K562 (cell line): ENCODE results near the gene SIDT1. TPM values are rescaled to one million over a fixed set of nuclear protein-coding genes. Genes with fewer than 3 reads are reported as not detected.

ENCODE experiments used
- ATAC-seq: fragments of 200-7000 bp; cut with Tn5 transposase; 3 replicates; pipeline ENCODE4 v1.9.1; 2020; ENCODE audit warnings: moderate library complexity
- BruUV-seq: library from RNA; stranded (reverse); fragments of 400-500 nt; replicated peaks from 2 replicates; lab custom pipeline; 2021; lab: Mats Ljungman, UMichigan
- CTCF ChIA-PET: fragments of 300-600 bp; formaldehyde crosslinking; extraction: SDS; loops from one replicate; lab custom pipeline; 2021; ENCODE audit warnings: low intra/inter-chr PET ratio; lab: Yijun Ruan, JAX
- POLR2A ChIA-PET: fragments of 300-600, 350-650 bp; sonication (Branson Sonifier 250); formaldehyde crosslinking; extraction: SDS; loops from one replicate; lab custom pipeline; 2021; ENCODE audit warnings: antibody characterized with exemption, inconsistent platforms; lab: Yijun Ruan, JAX
- DNase-seq, 4 experiments: peaks; one replicate each; pipeline versions ENCODE4 v3.0.0 to v3.0.0-alpha.2; 2011 to 2018; ENCODE audit warnings: low spot score in 3 of 4, mixed read lengths in 3 of 4; ENCODE audit errors: extremely low read depth in 1 of 4
- FAIRE-seq: peaks from 2 replicates; lab custom pipeline; 2011; peaks lifted over from hg19 to GRCh38; lab: Jason Lieb, UNC
- H2AFZ ChIP-seq: 2 replicates; pipeline ENCODE4 v1.6.0; 2011; ENCODE audit warnings: low read depth, low read length, control low read depth, inconsistent platforms
- H3K27ac ChIP-seq: fragments of 200-600 bp; 3 replicates; pipeline ENCODE4 v1.8.0; 2011; ENCODE audit warnings: low read depth, mild to moderate bottlenecking, control low read depth, inconsistent platforms, low read length, moderate library complexity, mixed read lengths; ENCODE audit errors: extremely low read depth
- H3K27me3 ChIP-seq, 2 experiments: fragments of 300-600 bp in 1 of 2; 2 replicates in 1 of 2; 3 replicates in 1 of 2; pipeline versions ENCODE4 v1.6.0 to v1.8.0; 2011; ENCODE audit warnings: inconsistent platforms in 2 of 2, low read length in 2 of 2, mild to moderate bottlenecking in 1 of 2, mixed read lengths in 1 of 2, moderate library complexity in 1 of 2; ENCODE audit not compliant: control insufficient read depth in 2 of 2, insufficient read depth in 2 of 2
- H3K36me3 ChIP-seq: fragments of 300-600 bp; 3 replicates; pipeline ENCODE4 v1.8.0; 2011; ENCODE audit warnings: mild to moderate bottlenecking, low read length, inconsistent platforms; ENCODE audit not compliant: control insufficient read depth, insufficient read depth
- H3K4me1 ChIP-seq, 2 experiments: fragments of 200-600 bp in 1 of 2; replicated peaks in 1 of 2; 2 replicates in 1 of 2; 3 replicates in 1 of 2; pipeline versions ENCODE4 v1.5.1 to v1.8.0; 2011; ENCODE audit warnings: inconsistent platforms in 2 of 2, low read length in 2 of 2, mild to moderate bottlenecking in 1 of 2, mixed read lengths in 1 of 2, moderate library complexity in 1 of 2; ENCODE audit not compliant: control insufficient read depth in 2 of 2, insufficient read depth in 2 of 2
- H3K4me2 ChIP-seq: 2 replicates; pipeline ENCODE4 v1.6.1; 2011; ENCODE audit warnings: low read length, control low read depth, inconsistent platforms, mixed read lengths; ENCODE audit not compliant: insufficient read depth
- H3K4me3 ChIP-seq: fragments of 200-600 bp; sonication (generic), shearing (Covaris generic); 2 replicates; pipeline ENCODE4 v1.5.1; 2016; ENCODE audit warnings: control low read depth, inconsistent platforms
- H3K79me2 ChIP-seq: fragments of 200-600 bp; 3 replicates; pipeline ENCODE4 v1.8.0; 2011; ENCODE audit warnings: low read length, inconsistent platforms; ENCODE audit not compliant: control insufficient read depth, insufficient read depth
- H3K9ac ChIP-seq, 2 experiments: 2 replicates each; pipeline versions ENCODE4 v1.6.0 to v1.6.1; 2011; ENCODE audit warnings: low read depth in 2 of 2, low read length in 2 of 2, control low read depth in 1 of 2, inconsistent platforms in 1 of 2, mild to moderate bottlenecking in 1 of 2, mixed read lengths in 1 of 2; ENCODE audit not compliant: insufficient read depth in 1 of 2
- H3K9me1 ChIP-seq: one replicate; pipeline ENCODE4 v1.6.0; 2011; ENCODE audit warnings: inconsistent platforms, mild to moderate bottlenecking, low read length, moderate library complexity; ENCODE audit not compliant: control insufficient read depth, insufficient read depth
- H3K9me3 ChIP-seq: replicated peaks from 2 replicates; pipeline ENCODE4 v1.5.1; 2011; ENCODE audit warnings: low read depth, low read length, inconsistent platforms; ENCODE audit not compliant: control insufficient read depth, insufficient read depth
- H4K20me1 ChIP-seq: replicated peaks from 2 replicates; pipeline ENCODE4 v1.6.1; 2011; ENCODE audit warnings: low read length, inconsistent platforms, mixed read lengths; ENCODE audit not compliant: control insufficient read depth, insufficient read depth
- CBFA2T3 ChIP-seq: fragments of 450-650 bp; IDR thresholded peaks from 2 replicates; pipeline ENCODE4 v1.6.1; 2017
- CHD1 ChIP-seq: fragments of 200-600 bp; sonication (generic); IDR thresholded peaks from one replicate; pipeline ENCODE4 v1.6.1; 2012; ENCODE audit warnings: mild to moderate bottlenecking, moderate library complexity, low read length, inconsistent platforms
- TRIM24 ChIP-seq, 2 experiments: fragments of 450-650 bp; IDR thresholded peaks; 2 replicates each; pipeline ENCODE4 v1.6.1; 2016
- ZFP1 ChIP-seq: fragments of 450-650 bp; formaldehyde crosslinking; IDR thresholded peaks from 2 replicates; pipeline ENCODE4 v1.4.0; 2020; ENCODE audit warnings: mild to moderate bottlenecking, mixed read lengths
- ZFP30 ChIP-seq: fragments of 250-450 bp; sonication (Bioruptor Pico); IDR thresholded peaks from 2 replicates; pipeline ENCODE4 v1.8.0; 2022; ENCODE audit warnings: moderate library complexity, mild to moderate bottlenecking, inconsistent platforms, borderline replicate concordance
- ZNF146 ChIP-seq: IDR thresholded peaks from one replicate; pipeline ENCODE4 v1.6.1; 2018; ENCODE audit warnings: missing compliant biosample characterization; ENCODE audit not compliant: unreplicated experiment
- ZNF384 ChIP-seq: IDR thresholded peaks from 2 replicates; pipeline ENCODE4 v1.6.1; 2012; ENCODE audit warnings: low read depth, low read length, improper control_type of control experiment
- WGBS: fragments of 100-300 bp; shearing (Covaris generic); methylation state at CpG from one replicate; pipeline ENCODE4 v1.1.6; 2016; ENCODE audit warnings: low coverage, mixed read lengths; ENCODE audit not compliant: insufficient coverage; ENCODE audit errors: missing lambda C conversion rate; 5-methylcytosine and 5-hydroxymethylcytosine counted together
- in situ Hi-C: fragments of 300-500 bp; cut with MboI; formaldehyde crosslinking; loops from 4 replicates; pipeline ENCODE4 v1.15.0; 2018; ENCODE audit warnings: inconsistent platforms, mixed read lengths
- intact Hi-C: fragments of 100-400 bp; cut with micrococcal nuclease; formaldehyde crosslinking; loops from 2 replicates; pipeline ENCODE4 v1.14.2; 2022
- polyA plus RNA-seq, 8 experiments: library from polyadenylated mRNA; depleted of rRNA in 4 of 8; stranded (reverse) in 5 of 8; unstranded in 3 of 8; fragments of >200 nt; fragmentation: Nextera tagmentation in 2 of 8; fragmentation: Illumina TruSeq in 1 of 8; extraction: Ambion mirVana in 2 of 8; extraction: Trizol in 1 of 8; gene quantifications; 2 replicates each; pipeline versions ENCODE4 v1.2.1 to v1.2.3, GENCODE V29; 2011 to 2014; ENCODE audit warnings: inconsistent platforms in 1 of 8, missing spikeins in 1 of 8
- total RNA-seq, 7 experiments: library from RNA; depleted of rRNA in 6 of 7; stranded (reverse); fragments of >200 nt in 6 of 7; fragmentation: Illumina TruSeq in 2 of 7; extraction: Trizol in 2 of 7; gene quantifications; 2 replicates each; pipeline versions ENCODE4 v1.2.1 to v1.2.3, GENCODE V29; 2011 to 2021; ENCODE audit warnings: low replicate concordance in 1 of 7
- TF ChIP-seq, protein P1 (sequence below): fragments of 450-650 bp; formaldehyde crosslinking; IDR thresholded peaks from 2 replicates; pipeline ENCODE4 v1.4.0; 2020; ENCODE audit warnings: mild to moderate bottlenecking, moderate library complexity

The SIDT1 gene
- total and polyA plus RNA-seq, 9 of the 15 experiments (the other 6 are each of a cell fraction or from before 2014, with no cell fraction given): not detected

- TF ChIP-seq, protein P1, sequence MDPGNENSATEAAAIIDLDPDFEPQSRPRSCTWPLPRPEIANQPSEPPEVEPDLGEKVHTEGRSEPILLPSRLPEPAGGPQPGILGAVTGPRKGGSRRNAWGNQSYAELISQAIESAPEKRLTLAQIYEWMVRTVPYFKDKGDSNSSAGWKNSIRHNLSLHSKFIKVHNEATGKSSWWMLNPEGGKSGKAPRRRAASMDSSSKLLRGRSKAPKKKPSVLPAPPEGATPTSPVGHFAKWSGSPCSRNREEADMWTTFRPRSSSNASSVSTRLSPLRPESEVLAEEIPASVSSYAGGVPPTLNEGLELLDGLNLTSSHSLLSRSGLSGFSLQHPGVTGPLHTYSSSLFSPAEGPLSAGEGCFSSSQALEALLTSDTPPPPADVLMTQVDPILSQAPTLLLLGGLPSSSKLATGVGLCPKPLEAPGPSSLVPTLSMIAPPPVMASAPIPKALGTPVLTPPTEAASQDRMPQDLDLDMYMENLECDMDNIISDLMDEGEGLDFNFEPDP: no peak
- TF ChIP-seq ZNF384 (no peak), ZNF146 (CRISPR knock-in tag) (no peak), CHD1 (no peak), CBFA2T3 (no peak)
These were observed 4.8 kb downstream of the SIDT1 start (continued) for GRCh38 chr3:113537155-113537554.

- in situ Hi-C loops: no loop called here
- Histone ChIP-seq H2AFZ (no peak overlapping the region), H3K79me2 (no peaks in the 10 kb centered on the region), H3K27ac (no peak overlapping the region), H3K9me3 (no peaks in the 10 kb centered on the region), H4K20me1 (no peaks in the 10 kb centered on the region), H3K9me1 (no peaks in the 10 kb centered on the region), H3K9ac (no peak overlapping the region), H3K4me1 (no peaks in the 10 kb centered on the region)
- no peak for ATAC-seq
- WGBS: 0% methylated on average over 2 of the region's 2 CpGs
- peak; percentile 59; the same call in 1 of the 2 replicates for TF ChIP-seq ZFP1 (CRISPR knock-in tag)
- TF ChIP-seq TRIM24 (IDR thresholded peaks at IDR 0.05): no peak
- no peak for TF ChIP-seq ZFP30 (CRISPR knock-in tag)
- TF ChIP-seq, all 486 proteins: peak for 1
- DNase-seq: no peak
- H3K4me2 ChIP-seq: no peak overlapping the region
- intact Hi-C loops: no loop called here
- BruUV-seq: no TSS peak
- H3K27me3 ChIP-seq: no peaks in the 10 kb centered on the region
- CTCF ChIA-PET: no interaction called here
- POLR2A ChIA-PET: interaction anchor here (0.6 kb wide), 1 partner anchor 80 kb away, joined by 3 read pairs; no protein-coding TSS in a partner anchor
- no peaks in the 10 kb centered on the region for H3K36me3 ChIP-seq
- no peak for FAIRE-seq
- H3K4me3 ChIP-seq: no peak overlapping the region
These were observed 9.2 kb downstream of the SIDT1 start for GRCh38 chr3:113541519-113541918.
